NT2/D1 (cell line): ENCODE measurements around the gene ELMO1.

Experiments
- DNase-seq: peaks from one replicate; pipeline ENCODE4 v3.0.0-alpha.2; 2011; ENCODE audit warnings: low read depth, low spot score
- H3K27me3 ChIP-seq: 2 replicates; pipeline ENCODE4 v1.6.0; 2011; ENCODE audit warnings: mild to moderate bottlenecking; ENCODE audit not compliant: insufficient read length, insufficient read depth
- H3K36me3 ChIP-seq: 2 replicates; pipeline ENCODE4 v1.6.1; 2011; ENCODE audit warnings: mild to moderate bottlenecking, low read length, mixed read lengths; ENCODE audit not compliant: insufficient read depth, insufficient read length
- H3K4me1 ChIP-seq: 2 replicates; pipeline ENCODE4 v1.5.1; 2011; ENCODE audit not compliant: insufficient read depth, insufficient read length
- H3K4me3 ChIP-seq: 2 replicates; pipeline ENCODE4 v1.5.1; 2011; ENCODE audit warnings: low read depth; ENCODE audit not compliant: insufficient read length
- H3K9ac ChIP-seq: 2 replicates; pipeline ENCODE4 v1.6.0; 2011; ENCODE audit warnings: low read depth; ENCODE audit not compliant: insufficient read length
- H3K9me3 ChIP-seq: 2 replicates; pipeline ENCODE4 v1.5.1; 2011; ENCODE audit warnings: mild to moderate bottlenecking, low read length; ENCODE audit not compliant: insufficient read depth
- SUZ12 ChIP-seq: IDR thresholded peaks from 2 replicates; pipeline ENCODE4 v1.6.1; 2011; ENCODE audit not compliant: insufficient read length, insufficient read depth; ENCODE audit errors: extremely low read depth
- YY1 ChIP-seq: IDR thresholded peaks from 2 replicates; pipeline ENCODE4 v1.6.1; 2011; ENCODE audit not compliant: insufficient read length, insufficient read depth
- ZNF274 ChIP-seq: IDR thresholded peaks from 2 replicates; pipeline ENCODE4 v1.6.1; 2011; ENCODE audit warnings: mild to moderate bottlenecking, low read depth, low read length

The ELMO1 gene

GRCh38 chr7:37265006-37265405, 183.7 kb downstream of the ELMO1 start:
- no peaks in the 10 kb centered on the region for H3K9me3 ChIP-seq
- DNase-seq = no peak
- no peaks in the 10 kb centered on the region for H3K27me3 ChIP-seq
- no peak overlapping the region for H3K4me3 ChIP-seq
- no peak overlapping the region for H3K9ac ChIP-seq
- TF ChIP-seq SUZ12 = no peak
- TF ChIP-seq YY1 = no peak
- TF ChIP-seq ZNF274 = no peak
- H3K4me1 ChIP-seq = no peaks in the 10 kb centered on the region
- H3K36me3 ChIP-seq = no peaks in the 10 kb centered on the region

GRCh38 chr7:37262181-37262580, 186.5 kb downstream of the ELMO1 start:
- Histone ChIP-seq H3K9ac (no peak overlapping the region), H3K36me3 (peaks cover 3% of the 10 kb centered on the region), H3K27me3 (no peaks in the 10 kb centered on the region), H3K4me1 (peaks cover 2% of the 10 kb centered on the region), H3K4me3 (no peak overlapping the region), H3K9me3 (no peaks in the 10 kb centered on the region)
- DNase-seq = no peak
- TF ChIP-seq YY1 (no peak), SUZ12 (no peak), ZNF274 (no peak)

- H3K4me1 ChIP-seq = peaks cover 7% of the 10 kb centered on the region
- H3K27me3 ChIP-seq = no peaks in the 10 kb centered on the region
- no peaks in the 10 kb centered on the region for H3K9me3 ChIP-seq
- peaks cover 3% of the 10 kb centered on the region for H3K36me3 ChIP-seq
- TF ChIP-seq ZNF274 (no peak), YY1 (no peak), SUZ12 (no peak)
- DNase-seq = no peak
- H3K9ac ChIP-seq = no peak overlapping the region
- no peak overlapping the region for H3K4me3 ChIP-seq
Measured at GRCh38 chr7:37259319-37259821, 189.3 kb downstream of the ELMO1 start.

GRCh38 chr7:37256631-37257030, 192.0 kb downstream of the ELMO1 start:
- no peak overlapping the region for H3K4me3 ChIP-seq
- DNase-seq = no peak
- no peak overlapping the region for H3K9ac ChIP-seq
- TF ChIP-seq SUZ12 (no peak), YY1 (no peak), ZNF274 (no peak)
- peaks cover 7% of the 10 kb centered on the region for H3K4me1 ChIP-seq
- H3K36me3 ChIP-seq = peaks cover 3% of the 10 kb centered on the region
- H3K9me3 ChIP-seq = no peaks in the 10 kb centered on the region
- no peaks in the 10 kb centered on the region for H3K27me3 ChIP-seq

GRCh38 chr7:37255327-37255944, 193.2 kb downstream of the ELMO1 start:
- Histone ChIP-seq H3K4me1 (peaks cover 7% of the 10 kb centered on the region), H3K9me3 (no peaks in the 10 kb centered on the region), H3K27me3 (no peaks in the 10 kb centered on the region), H3K9ac (no peak overlapping the region), H3K36me3 (peaks cover 3% of the 10 kb centered on the region), H3K4me3 (no peak overlapping the region)
- DNase-seq = no peak
- no peak for TF ChIP-seq ZNF274
- TF ChIP-seq SUZ12 = no peak
- no peak for TF ChIP-seq YY1

GRCh38 chr7:37251222-37251621, 197.4 kb downstream of the ELMO1 start:
- no peaks in the 10 kb centered on the region for H3K36me3 ChIP-seq
- H3K9ac ChIP-seq = no peak overlapping the region
- H3K4me3 ChIP-seq = no peak overlapping the region
- H3K4me1 ChIP-seq = peaks cover 7% of the 10 kb centered on the region
- no peaks in the 10 kb centered on the region for H3K27me3 ChIP-seq
- DNase-seq = no peak
- H3K9me3 ChIP-seq = no peaks in the 10 kb centered on the region
- TF ChIP-seq YY1 (no peak), ZNF274 (no peak), SUZ12 (no peak)

- Histone ChIP-seq H3K4me1 (peaks cover 2% of the 10 kb centered on the region), H3K9ac (no peak overlapping the region), H3K9me3 (no peaks in the 10 kb centered on the region), H3K27me3 (no peaks in the 10 kb centered on the region), H3K4me3 (no peak overlapping the region), H3K36me3 (no peaks in the 10 kb centered on the region)
- DNase-seq = no peak
- TF ChIP-seq SUZ12 (no peak), YY1 (no peak), ZNF274 (no peak)
Measured at GRCh38 chr7:37249240-37249639, 199.4 kb downstream of the ELMO1 start.

- H3K9ac ChIP-seq = no peak overlapping the region
- H3K4me3 ChIP-seq = no peak overlapping the region
- no peaks in the 10 kb centered on the region for H3K27me3 ChIP-seq
- TF ChIP-seq ZNF274 (no peak), YY1 (peak; percentile 65)
- H3K4me1 ChIP-seq = peaks cover 2% of the 10 kb centered on the region
- DNase-seq = peak; percentile 100
- no peaks in the 10 kb centered on the region for H3K9me3 ChIP-seq
- H3K36me3 ChIP-seq = no peaks in the 10 kb centered on the region
Measured at GRCh38 chr7:37248396-37248861, 200.2 kb downstream of the ELMO1 start.
